ENCODE results near the gene ARMC7. TPM values are rescaled to one million over a fixed set of nuclear protein-coding genes. Genes with fewer than 3 reads are reported as not detected.

Gene ARMC7
- total and polyA plus RNA-seq, 2 of the 13 experiments (the other 11 are each of a cell fraction or from before 2014, with no cell fraction given), result 3.9 to 4.2 TPM

DNA sequence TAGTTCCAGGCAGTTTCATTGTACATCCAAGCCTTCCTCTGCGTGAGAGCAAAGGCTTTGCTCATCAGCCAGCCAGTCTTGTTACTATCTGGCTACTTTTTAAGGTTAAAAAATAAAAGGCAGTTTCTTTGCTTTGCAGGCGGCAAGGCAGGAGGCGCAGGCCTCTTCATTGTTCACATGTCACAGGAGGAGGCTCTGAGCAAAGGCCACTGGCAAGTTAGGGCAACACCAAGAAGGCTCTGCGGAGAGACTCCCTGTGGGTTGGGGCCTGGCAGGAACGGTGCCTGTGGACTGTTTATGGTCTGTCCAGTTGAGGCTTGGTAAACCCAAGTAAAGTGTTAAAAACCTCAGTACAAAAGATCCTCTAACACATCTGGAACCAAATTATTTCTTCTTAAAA, 25.7 kb downstream of the ARMC7 start:
- WGBS (ENCODE audit: low lambda C conversion rate), result 99% methylated on average over 5 of the region's 5 CpGs
- Histone ChIP-seq H3K9ac (ENCODE audit: insufficient read depth, low read depth, low read length) (no peak overlapping the region), H3K27ac (ENCODE audit: extremely low read length, insufficient read depth, low read length) (no peak overlapping the region), H3K36me3 (replicated peaks in 1 of 2; ENCODE audit: control insufficient read depth in 1 of 2, insufficient read depth in 2 of 2, low read length in 2 of 2) (peaks cover 7 to 30% of the 10 kb centered on the region in 2 experiments), H3K27me3 (ENCODE audit: control insufficient read depth in 1 of 2, insufficient read depth in 2 of 2, low read length in 2 of 2) (no peaks in the 10 kb centered on the region), H3K9me3 (ENCODE audit: low read length) (no peaks in the 10 kb centered on the region), H3K4me1 (ENCODE audit: insufficient read depth, low read length) (peaks cover 19% of the 10 kb centered on the region), H3K79me2 (ENCODE audit: insufficient read depth, low read length) (peaks cover 5% of the 10 kb centered on the region), H3K4me2 (ENCODE audit: low read depth, low read length) (no peak overlapping the region), H2AFZ (ENCODE audit: low read length) (no peak overlapping the region), H4K20me1 (ENCODE audit: insufficient read depth, low read length) (peaks cover 2% of the 10 kb centered on the region; the same call in 1 of the 2 replicates), H3K4me3 (replicated peaks in 1 of 3; ENCODE audit: insufficient read depth in 1 of 3, low read depth in 2 of 3, low read length in 3 of 3) (no peak overlapping the region)
- in situ Hi-C loops (cut with HindIII; ENCODE audit: extremely low pct_ligation_motif_present, low pct_unique_long_range_greater_than_20kb), result no loop called here
- BruUV-seq (replicated peaks), result no TSS peak
- intact Hi-C loops (cut with micrococcal nuclease; ENCODE audit: unreplicated experiment), result no loop called here
- FAIRE-seq (no peak), DNase-seq (ENCODE audit: low spot score) (no peak), ATAC-seq (no peak)
- ChIA-PET CTCF (ENCODE audit: low intra/inter-chr PET ratio, low total read pairs) (no interaction called here), POLR2A (no interaction called here)
- TF ChIP-seq SNAI1 (CRISPR knock-in tag; IDR thresholded peaks at IDR 0.05; ENCODE audit: borderline replicate concordance), result no peak
- TF ChIP-seq ZNF232 (CRISPR knock-in tag; IDR thresholded peaks at IDR 0.05; ENCODE audit: borderline replicate concordance), result no peak
- no peak for TF ChIP-seq SMARCE1 (IDR thresholded peaks at IDR 0.05; ENCODE audit: borderline replicate concordance)
- TF ChIP-seq ZNF329 (CRISPR knock-in tag; IDR thresholded peaks at IDR 0.05; ENCODE audit: low read depth), result no peak
- TF ChIP-seq, protein P1, sequence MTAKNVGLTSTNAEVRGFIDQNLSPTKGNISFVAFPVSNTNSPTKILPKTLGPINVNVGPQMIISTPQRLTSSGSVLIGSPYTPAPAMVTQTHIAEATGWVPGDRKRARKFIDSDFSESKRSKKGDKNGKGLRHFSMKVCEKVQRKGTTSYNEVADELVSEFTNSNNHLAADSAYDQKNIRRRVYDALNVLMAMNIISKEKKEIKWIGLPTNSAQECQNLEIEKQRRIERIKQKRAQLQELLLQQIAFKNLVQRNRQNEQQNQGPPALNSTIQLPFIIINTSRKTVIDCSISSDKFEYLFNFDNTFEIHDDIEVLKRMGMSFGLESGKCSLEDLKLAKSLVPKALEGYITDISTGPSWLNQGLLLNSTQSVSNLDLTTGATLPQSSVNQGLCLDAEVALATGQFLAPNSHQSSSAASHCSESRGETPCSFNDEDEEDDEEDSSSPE (CRISPR knock-in tag; IDR thresholded peaks at IDR 0.05), result no peak
- no peak for TF ChIP-seq POLR2AphosphoS2 (IDR thresholded peaks at IDR 0.05; ENCODE audit: low read depth, low read length)
- TF ChIP-seq RARA (CRISPR knock-in tag; IDR thresholded peaks at IDR 0.05), result no peak
- no peak for TF ChIP-seq RCOR2 (CRISPR knock-in tag; IDR thresholded peaks at IDR 0.05)
- TF ChIP-seq MED1 (CRISPR knock-in tag; IDR thresholded peaks at IDR 0.05), result no peak
- TF ChIP-seq, protein P2, sequence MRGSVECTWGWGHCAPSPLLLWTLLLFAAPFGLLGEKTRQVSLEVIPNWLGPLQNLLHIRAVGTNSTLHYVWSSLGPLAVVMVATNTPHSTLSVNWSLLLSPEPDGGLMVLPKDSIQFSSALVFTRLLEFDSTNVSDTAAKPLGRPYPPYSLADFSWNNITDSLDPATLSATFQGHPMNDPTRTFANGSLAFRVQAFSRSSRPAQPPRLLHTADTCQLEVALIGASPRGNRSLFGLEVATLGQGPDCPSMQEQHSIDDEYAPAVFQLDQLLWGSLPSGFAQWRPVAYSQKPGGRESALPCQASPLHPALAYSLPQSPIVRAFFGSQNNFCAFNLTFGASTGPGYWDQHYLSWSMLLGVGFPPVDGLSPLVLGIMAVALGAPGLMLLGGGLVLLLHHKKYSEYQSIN (CRISPR knock-in tag; IDR thresholded peaks at IDR 0.05; ENCODE audit: borderline replicate concordance), result no peak
- no peak for TF ChIP-seq FLYWCH1 (CRISPR knock-in tag; IDR thresholded peaks at IDR 0.05)
- TF ChIP-seq ZNF205 (CRISPR knock-in tag; IDR thresholded peaks at IDR 0.05), result no peak
- TF ChIP-seq, protein P3, sequence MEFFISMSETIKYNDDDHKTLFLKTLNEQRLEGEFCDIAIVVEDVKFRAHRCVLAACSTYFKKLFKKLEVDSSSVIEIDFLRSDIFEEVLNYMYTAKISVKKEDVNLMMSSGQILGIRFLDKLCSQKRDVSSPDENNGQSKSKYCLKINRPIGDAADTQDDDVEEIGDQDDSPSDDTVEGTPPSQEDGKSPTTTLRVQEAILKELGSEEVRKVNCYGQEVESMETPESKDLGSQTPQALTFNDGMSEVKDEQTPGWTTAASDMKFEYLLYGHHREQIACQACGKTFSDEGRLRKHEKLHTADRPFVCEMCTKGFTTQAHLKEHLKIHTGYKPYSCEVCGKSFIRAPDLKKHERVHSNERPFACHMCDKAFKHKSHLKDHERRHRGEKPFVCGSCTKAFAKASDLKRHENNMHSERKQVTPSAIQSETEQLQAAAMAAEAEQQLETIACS (CRISPR knock-in tag; IDR thresholded peaks at IDR 0.05), result no peak
- TF ChIP-seq, protein P4, sequence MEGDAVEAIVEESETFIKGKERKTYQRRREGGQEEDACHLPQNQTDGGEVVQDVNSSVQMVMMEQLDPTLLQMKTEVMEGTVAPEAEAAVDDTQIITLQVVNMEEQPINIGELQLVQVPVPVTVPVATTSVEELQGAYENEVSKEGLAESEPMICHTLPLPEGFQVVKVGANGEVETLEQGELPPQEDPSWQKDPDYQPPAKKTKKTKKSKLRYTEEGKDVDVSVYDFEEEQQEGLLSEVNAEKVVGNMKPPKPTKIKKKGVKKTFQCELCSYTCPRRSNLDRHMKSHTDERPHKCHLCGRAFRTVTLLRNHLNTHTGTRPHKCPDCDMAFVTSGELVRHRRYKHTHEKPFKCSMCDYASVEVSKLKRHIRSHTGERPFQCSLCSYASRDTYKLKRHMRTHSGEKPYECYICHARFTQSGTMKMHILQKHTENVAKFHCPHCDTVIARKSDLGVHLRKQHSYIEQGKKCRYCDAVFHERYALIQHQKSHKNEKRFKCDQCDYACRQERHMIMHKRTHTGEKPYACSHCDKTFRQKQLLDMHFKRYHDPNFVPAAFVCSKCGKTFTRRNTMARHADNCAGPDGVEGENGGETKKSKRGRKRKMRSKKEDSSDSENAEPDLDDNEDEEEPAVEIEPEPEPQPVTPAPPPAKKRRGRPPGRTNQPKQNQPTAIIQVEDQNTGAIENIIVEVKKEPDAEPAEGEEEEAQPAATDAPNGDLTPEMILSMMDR (CRISPR knock-in tag; IDR thresholded peaks at IDR 0.05), result no peak
- TF ChIP-seq, protein P5, sequence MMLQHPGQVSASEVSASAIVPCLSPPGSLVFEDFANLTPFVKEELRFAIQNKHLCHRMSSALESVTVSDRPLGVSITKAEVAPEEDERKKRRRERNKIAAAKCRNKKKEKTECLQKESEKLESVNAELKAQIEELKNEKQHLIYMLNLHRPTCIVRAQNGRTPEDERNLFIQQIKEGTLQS (CRISPR knock-in tag; IDR thresholded peaks at IDR 0.05), result no peak
